Measurements from ENCODE around the gene RPRD2.

- TF ChIP-seq CTCF (conservative IDR thresholded peaks at IDR 0.05) (no peak), EZH2 (IDR thresholded peaks at IDR 0.05; ENCODE audit: low read depth) (no peak)
Measured at GRCh38 chr1:150388241-150388640, 24.3 kb downstream of the RPRD2 start.
